Fibroblast of mammary gland (primary cell): Measurements from ENCODE around the gene MSANTD3.
A peak's percentile ranks its signal among the peaks of the same experiment; 100 is the strongest.
"Not testable (repeated sequence)": the region's sequence is repeated elsewhere in the genome, so short reads cannot be mapped to it uniquely, and the experiment has no call there.

Experiments used
- DNase-seq: peaks from one replicate; pipeline ENCODE4 v3.0.0-alpha.2; 2010; ENCODE audit warnings: low read depth
- H3K4me3 ChIP-seq: 2 replicates; pipeline ENCODE4 v1.5.1; 2011; ENCODE audit warnings: low read depth, mild to moderate bottlenecking, low read length, moderate library complexity; ENCODE audit not compliant: control insufficient read depth
- CTCF ChIP-seq: conservative IDR thresholded peaks from 2 replicates; pipeline ENCODE4 v1.5.1; 2011; ENCODE audit warnings: low read depth, low read length, inconsistent platforms; ENCODE audit not compliant: control insufficient read depth, insufficient read depth

MSANTD3 gene

DNA sequence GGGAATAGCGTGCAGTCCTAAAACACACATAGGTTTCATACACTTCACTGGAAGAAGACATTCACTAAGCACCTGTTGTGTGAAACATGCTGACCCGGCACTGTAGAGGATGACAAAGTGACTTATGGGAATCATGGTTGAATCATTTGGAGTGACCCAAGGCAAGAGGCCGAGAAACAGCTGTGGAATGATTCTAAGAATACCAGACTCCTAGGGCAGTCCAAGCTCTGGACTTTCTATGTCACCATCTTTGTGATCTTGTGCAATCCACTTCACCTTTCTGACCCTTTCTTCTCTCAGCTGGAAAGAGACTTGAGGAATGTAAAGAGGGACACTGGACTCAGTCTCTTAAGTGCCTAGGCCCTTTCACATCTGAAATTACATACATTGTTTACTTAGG is 13.1 kb downstream of the MSANTD3 start:
- H3K4me3 ChIP-seq = no peak overlapping the region
- TF ChIP-seq CTCF = no peak
- peak; percentile 74 for DNase-seq

DNA sequence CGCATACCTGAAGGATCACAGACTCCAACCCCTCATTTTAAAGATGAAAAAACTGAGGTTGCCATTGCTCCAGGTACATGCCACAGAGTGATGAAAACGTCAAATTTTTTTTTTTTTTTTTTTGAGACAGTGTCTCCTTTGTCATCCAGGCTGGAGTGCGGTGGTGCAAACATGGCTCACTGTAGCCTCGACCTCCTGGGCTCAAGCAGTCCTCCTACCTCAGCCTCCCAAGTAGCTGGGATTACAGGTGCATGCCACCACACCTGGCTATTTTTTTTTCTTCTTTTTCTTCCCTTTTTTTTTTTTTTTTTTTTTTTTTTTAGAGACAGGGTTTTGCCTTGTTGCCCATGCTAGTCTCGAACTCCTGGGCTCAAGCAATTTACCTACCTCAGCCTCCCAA is 13.5 kb downstream of the MSANTD3 start:
- not testable (repeated sequence) for H3K4me3 ChIP-seq, DNase-seq

DNA sequence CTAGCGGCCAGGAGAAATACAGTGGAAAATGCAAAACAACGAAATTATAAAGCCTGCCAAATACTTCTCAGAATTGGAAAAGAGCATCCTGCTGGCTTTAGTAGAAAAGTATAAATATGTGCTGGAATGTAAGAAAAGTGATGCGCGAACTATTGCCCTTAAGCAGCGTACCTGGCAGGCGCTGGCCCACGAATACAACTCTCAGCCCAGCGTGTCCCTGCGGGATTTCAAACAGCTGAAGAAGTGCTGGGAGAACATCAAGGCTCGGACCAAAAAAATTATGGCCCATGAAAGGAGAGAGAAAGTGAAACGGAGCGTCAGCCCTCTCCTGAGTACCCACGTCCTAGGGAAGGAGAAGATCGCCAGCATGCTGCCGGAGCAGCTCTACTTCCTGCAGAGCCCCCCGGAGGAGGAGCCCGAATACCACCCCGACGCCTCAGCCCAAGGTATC is 15.0 kb downstream of the MSANTD3 start:
- no peak for DNase-seq
- no peak overlapping the region for H3K4me3 ChIP-seq
- no peak for TF ChIP-seq CTCF

DNA sequence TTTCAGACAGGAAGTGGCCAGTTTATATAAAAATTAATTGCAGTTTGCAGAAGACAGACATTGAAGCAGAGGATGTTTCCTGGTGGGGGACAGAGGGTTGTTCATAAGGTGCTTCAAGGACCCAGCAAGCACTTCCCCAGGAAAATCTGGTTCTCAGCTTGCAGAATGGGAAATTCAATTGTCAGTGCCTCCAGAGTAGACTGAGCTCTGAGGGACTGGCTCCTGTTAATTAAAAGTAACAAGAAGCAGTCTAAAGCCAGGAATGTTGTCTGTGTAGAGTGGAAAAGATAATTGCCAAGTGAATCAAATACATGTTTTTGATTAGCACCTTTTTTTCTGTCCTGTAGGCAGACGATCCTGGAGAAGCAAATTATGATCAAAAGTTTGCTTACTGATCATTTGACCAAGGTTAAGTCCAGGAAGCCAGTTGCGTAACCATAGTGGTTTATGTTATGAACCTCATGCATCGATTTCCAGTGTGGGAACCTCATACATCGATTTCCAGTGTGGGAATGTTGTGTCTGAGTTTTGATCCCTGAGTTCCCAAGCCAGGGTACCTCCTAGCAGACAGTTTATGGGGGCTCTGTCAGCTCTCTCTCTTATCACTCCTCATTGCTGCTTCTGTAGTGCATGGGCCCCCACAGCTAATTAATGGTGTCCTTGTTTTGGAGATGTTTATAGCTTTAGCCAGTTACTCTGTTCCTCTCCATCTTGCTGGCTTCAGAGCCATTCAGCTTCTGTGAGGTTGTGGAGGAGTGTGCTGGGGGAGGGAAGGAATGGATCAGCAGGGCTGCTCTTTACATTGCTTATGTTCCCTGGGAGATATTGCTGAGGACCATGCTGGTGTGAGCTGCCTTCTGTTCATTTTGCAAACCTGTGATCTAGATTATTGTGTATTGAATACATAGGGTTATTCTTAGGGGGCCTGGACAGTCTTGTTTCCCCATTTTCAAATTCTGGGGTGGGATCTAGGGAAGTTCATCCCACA is 17.1 kb downstream of the MSANTD3 start:
- H3K4me3 ChIP-seq = no peak overlapping the region
- TF ChIP-seq CTCF = no peak
- peak; percentile 77 for DNase-seq

DNA sequence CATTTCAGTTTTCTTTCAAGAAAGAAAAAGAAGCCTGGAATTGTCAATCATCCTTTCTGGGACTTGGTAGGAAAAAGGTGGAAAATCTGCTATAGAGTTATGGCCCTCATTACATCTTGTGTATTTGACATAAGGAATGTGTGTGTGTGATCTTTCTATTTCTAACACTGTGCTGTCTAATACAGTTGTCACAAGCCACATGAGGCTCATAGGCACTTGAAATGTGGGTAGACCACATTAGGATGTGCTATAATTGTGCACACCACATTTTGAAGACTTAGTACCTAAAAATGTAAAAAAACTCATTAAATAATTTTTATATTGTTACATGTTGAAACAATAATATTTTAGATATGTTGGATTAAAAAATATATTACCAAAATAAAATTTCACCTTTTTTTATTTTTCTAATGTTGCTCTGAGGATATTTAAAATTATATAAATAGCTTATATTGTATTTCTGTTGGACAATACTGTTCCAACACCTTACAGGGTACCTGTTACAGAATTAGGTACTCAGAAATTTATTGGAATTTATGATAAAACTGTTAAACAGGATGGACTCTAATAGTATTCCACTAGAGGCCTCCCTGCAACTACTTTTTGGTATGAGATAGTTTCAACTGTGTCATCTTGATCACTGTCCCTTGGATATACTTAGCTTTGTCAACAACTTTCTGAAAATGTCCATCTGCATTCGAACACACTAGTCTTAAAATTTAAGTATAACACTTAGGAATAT is 18.4 kb downstream of the MSANTD3 start:
- TF ChIP-seq CTCF = no peak
- DNase-seq = no peak
- no peak overlapping the region for H3K4me3 ChIP-seq

DNA sequence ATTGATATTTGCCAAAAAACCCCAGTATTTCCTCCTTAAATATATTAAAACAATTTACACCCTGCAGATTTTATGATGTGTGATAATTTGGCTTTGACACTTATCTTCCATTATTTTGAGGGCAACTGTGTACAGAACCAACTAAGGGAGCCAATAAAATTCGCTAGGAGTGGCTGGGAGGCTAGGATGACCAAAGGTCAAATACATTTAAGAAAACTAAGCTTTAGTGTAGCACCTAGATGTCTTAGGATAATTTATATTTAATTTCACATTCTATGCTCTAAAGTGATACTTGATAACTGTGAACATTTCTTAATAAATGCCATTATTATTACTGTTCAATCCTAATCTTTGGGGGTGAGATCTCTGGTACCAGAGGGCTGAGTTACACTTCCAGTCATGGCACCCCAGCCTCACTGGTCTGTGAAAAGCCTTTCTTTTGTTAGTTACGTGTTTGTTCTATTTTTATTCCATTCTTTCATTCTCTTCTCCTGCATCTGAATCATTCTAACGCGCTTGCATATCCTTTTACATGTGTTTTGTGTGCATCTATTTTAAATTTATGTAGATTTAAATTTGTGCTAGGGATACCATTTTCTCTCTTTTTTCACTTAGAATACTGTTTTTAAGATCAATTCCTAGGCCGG is 19.1 kb downstream of the MSANTD3 start:
- no peak for TF ChIP-seq CTCF
- H3K4me3 ChIP-seq = no peak overlapping the region
- no peak for DNase-seq
